ENCODE measurements around the gene ZSWIM3. TPM values are rescaled to one million over a fixed set of nuclear protein-coding genes. Genes with fewer than 3 reads are reported as not detected.

ZSWIM3 gene
- total and polyA plus RNA-seq, 2 of the 13 experiments (the other 11 are each of a cell fraction or from before 2014, with no cell fraction given) = 5.2 to 5.8 TPM

- TF ChIP-seq CHD2 (IDR thresholded peaks at IDR 0.05; ENCODE audit: low read depth, low read length) = no peak
- no peak for TF ChIP-seq FOSL2 (CRISPR knock-in tag; IDR thresholded peaks at IDR 0.05)
- TF ChIP-seq KAT7 (CRISPR knock-in tag; IDR thresholded peaks at IDR 0.05; ENCODE audit: borderline replicate concordance) = peak; percentile 68; the same call in 1 of the 2 replicates
- TF ChIP-seq ZNF691 (CRISPR knock-in tag; IDR thresholded peaks at IDR 0.05; ENCODE audit: borderline replicate concordance, low read depth) = peak; percentile 66; the same call in 1 of the 2 replicates
- peak; percentile 12; the same call in 1 of the 2 replicates for TF ChIP-seq TBX3 (IDR thresholded peaks at IDR 0.05; ENCODE audit: borderline replicate concordance)
- peak; percentile 83; the same call in 1 of the 2 replicates for TF ChIP-seq ZFP82 (CRISPR knock-in tag; IDR thresholded peaks at IDR 0.05; ENCODE audit: borderline replicate concordance)
- TF ChIP-seq, protein P1, sequence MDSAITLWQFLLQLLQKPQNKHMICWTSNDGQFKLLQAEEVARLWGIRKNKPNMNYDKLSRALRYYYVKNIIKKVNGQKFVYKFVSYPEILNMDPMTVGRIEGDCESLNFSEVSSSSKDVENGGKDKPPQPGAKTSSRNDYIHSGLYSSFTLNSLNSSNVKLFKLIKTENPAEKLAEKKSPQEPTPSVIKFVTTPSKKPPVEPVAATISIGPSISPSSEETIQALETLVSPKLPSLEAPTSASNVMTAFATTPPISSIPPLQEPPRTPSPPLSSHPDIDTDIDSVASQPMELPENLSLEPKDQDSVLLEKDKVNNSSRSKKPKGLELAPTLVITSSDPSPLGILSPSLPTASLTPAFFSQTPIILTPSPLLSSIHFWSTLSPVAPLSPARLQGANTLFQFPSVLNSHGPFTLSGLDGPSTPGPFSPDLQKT (CRISPR knock-in tag; IDR thresholded peaks at IDR 0.05; ENCODE audit: borderline replicate concordance) = 0 out of 2 replicates have a peak, but pooled peaks have one; percentile 14
- peak; percentile 85; the same call in 1 of the 2 replicates for TF ChIP-seq ZNF672 (CRISPR knock-in tag; IDR thresholded peaks at IDR 0.05)
- no peak for TF ChIP-seq ZNF383 (CRISPR knock-in tag; IDR thresholded peaks at IDR 0.05; ENCODE audit: borderline replicate concordance)
- peak; percentile 11; the same call in 1 of the 2 replicates for TF ChIP-seq ZNF605 (CRISPR knock-in tag; IDR thresholded peaks at IDR 0.05)
- TF ChIP-seq, protein P2, sequence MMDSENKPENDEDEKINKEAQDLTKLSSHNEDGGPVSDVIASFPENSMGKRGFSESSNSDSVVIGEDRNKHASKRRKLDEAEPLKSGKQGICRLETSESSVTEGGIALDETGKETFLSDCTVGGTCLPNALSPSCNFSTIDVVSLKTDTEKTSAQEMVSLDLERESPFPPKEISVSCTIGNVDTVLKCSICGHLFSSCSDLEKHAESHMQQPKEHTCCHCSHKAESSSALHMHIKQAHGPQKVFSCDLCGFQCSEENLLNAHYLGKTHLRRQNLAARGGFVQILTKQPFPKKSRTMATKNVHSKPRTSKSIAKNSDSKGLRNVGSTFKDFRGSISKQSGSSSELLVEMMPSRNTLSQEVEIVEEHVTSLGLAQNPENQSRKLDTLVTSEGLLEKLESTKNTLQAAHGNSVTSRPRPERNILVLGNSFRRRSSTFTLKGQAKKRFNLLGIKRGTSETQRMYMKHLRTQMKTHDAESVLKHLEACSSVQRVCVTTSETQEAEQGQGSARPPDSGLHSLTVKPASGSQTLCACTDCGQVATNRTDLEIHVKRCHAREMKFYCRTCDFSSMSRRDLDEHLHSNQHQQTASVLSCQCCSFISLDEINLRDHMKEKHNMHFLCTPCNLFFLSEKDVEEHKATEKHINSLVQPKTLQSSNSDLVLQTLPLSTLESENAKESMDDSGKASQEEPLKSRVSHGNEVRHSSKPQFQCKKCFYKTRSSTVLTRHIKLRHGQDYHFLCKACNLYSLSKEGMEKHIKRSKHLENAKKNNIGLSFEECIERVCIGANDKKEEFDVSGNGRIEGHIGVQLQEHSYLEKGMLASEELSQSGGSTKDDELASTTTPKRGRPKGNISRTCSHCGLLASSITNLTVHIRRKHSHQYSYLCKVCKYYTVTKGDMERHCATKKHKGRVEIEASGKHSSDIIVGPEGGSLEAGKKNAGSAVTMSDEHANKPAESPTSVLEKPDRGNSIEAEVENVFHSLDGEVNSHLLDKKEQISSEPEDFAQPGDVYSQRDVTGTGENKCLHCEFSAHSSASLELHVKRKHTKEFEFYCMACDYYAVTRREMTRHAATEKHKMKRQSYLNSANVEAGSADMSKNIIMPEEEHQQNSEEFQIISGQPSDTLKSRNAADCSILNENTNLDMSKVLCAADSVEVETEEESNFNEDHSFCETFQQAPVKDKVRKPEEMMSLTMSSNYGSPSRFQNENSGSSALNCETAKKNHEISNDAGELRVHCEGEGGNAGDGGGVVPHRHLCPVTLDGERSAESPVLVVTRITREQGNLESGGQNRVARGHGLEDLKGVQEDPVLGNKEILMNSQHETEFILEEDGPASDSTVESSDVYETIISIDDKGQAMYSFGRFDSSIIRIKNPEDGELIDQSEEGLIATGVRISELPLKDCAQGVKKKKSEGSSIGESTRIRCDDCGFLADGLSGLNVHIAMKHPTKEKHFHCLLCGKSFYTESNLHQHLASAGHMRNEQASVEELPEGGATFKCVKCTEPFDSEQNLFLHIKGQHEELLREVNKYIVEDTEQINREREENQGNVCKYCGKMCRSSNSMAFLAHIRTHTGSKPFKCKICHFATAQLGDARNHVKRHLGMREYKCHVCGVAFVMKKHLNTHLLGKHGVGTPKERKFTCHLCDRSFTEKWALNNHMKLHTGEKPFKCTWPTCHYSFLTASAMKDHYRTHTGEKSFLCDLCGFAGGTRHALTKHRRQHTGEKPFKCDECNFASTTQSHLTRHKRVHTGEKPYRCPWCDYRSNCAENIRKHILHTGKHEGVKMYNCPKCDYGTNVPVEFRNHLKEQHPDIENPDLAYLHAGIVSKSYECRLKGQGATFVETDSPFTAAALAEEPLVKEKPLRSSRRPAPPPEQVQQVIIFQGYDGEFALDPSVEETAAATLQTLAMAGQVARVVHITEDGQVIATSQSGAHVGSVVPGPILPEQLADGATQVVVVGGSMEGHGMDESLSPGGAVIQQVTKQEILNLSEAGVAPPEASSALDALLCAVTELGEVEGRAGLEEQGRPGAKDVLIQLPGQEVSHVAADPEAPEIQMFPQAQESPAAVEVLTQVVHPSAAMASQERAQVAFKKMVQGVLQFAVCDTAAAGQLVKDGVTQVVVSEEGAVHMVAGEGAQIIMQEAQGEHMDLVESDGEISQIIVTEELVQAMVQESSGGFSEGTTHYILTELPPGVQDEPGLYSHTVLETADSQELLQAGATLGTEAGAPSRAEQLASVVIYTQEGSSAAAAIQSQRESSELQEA (CRISPR knock-in tag; IDR thresholded peaks at IDR 0.05; ENCODE audit: not compliant biosample characterization) = peak; percentile 86
- TF ChIP-seq TCF12 (IDR thresholded peaks at IDR 0.05) = no peak
- TF ChIP-seq TCF12 (CRISPR knock-in tag; IDR thresholded peaks at IDR 0.05) = peak; percentile 52; the same call in 1 of the 2 replicates
- no peak for TF ChIP-seq NR3C1 (CRISPR knock-in tag; IDR thresholded peaks at IDR 0.05)
- TF ChIP-seq ZNF263 (CRISPR knock-in tag; IDR thresholded peaks at IDR 0.05) = peak; percentile 65
- TF ChIP-seq HOXA9 (CRISPR knock-in tag; IDR thresholded peaks at IDR 0.05; ENCODE audit: borderline replicate concordance) = peak; percentile 96
- 0 out of 2 replicates have a peak, but pooled peaks have one; percentile 4 for TF ChIP-seq HNF4G (IDR thresholded peaks at IDR 0.05; ENCODE audit: borderline replicate concordance, low read depth, low read length)
- TF ChIP-seq HNF4G (CRISPR knock-in tag; IDR thresholded peaks at IDR 0.05; ENCODE audit: borderline replicate concordance, low read depth) = no peak
- TF ChIP-seq RAD21 (CRISPR knock-in tag; IDR thresholded peaks at IDR 0.05) = peak; percentile 54; the same call in 1 of the 2 replicates
These were observed 23.3 kb upstream of the ZSWIM3 start (continued) for GRCh38 chr20:45833883-45834796.

Data from HepG2 (cell line).